Amniotic stem cell (primary cell): Measurements from ENCODE around the gene OR4D10.

Source experiments
- DNase-seq: peaks from one replicate; lab custom pipeline; 2025; lab: John Stamatoyannopoulos, UW

Gene OR4D10

DNA sequence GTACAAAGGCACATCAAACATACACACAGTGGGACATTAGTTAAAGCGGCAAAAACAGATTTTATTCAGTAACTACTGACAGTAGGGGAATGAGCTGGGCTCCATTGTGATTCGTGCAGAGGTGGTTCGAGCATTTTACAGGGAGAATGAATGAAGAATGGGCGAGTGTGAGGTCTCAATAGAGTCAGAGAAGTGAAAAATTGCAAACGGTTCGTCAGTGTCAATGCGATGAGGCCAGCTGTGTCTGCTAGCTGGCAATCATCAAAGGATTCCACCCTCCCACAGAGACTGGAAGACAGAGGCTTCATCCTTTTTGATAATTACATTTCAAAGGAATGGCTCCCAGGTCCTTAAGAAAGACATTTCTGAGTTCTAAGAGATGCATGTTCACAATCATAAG lies 55.6 kb downstream of the OR4D10 start:
- DNase-seq: no peak
